Inflammatory macrophage (primary cell): ENCODE results near the gene RCAN3.
"Not testable (repeated sequence)": the region's sequence is repeated elsewhere in the genome, so short reads cannot be mapped to it uniquely, and the experiment has no call there.

Experiments used
- DNase-seq, 2 donors: peaks; one replicate each; pipeline ENCODE4 v3.0.0-alpha.2; 2020 to 2022

The RCAN3 gene

GRCh38 chr1:24514946-24515345, 12.3 kb downstream of the RCAN3 start:
- DNase-seq = no peak

GRCh38 chr1:24515671-24516209, 13.1 kb downstream of the RCAN3 start:
- DNase-seq = not testable (repeated sequence)

- no peak for DNase-seq
Observed at GRCh38 chr1:24516506-24516905, 13.9 kb downstream of the RCAN3 start.

GRCh38 chr1:24517898-24518297, 15.3 kb downstream of the RCAN3 start:
- DNase-seq = no peak

- not testable (repeated sequence) for DNase-seq
Observed at GRCh38 chr1:24520282-24520681, 17.6 kb downstream of the RCAN3 start.

GRCh38 chr1:24525606-24526005, 23.0 kb downstream of the RCAN3 start:
- DNase-seq = no peak

- DNase-seq = no peak
Observed at GRCh38 chr1:24526045-24526444, 23.4 kb downstream of the RCAN3 start.

GRCh38 chr1:24526940-24527542, 24.4 kb downstream of the RCAN3 start:
- peak; percentile 32 to 39 for DNase-seq

- no peak for DNase-seq
Observed at GRCh38 chr1:24528744-24529143, 26.1 kb downstream of the RCAN3 start.

GRCh38 chr1:24529292-24529691, 26.7 kb downstream of the RCAN3 start:
- DNase-seq = not testable (repeated sequence)

GRCh38 chr1:24535021-24535424, 32.4 kb downstream of the RCAN3 start:
- no peak for DNase-seq

- DNase-seq = no peak
Observed at GRCh38 chr1:24535778-24536177, 33.1 kb downstream of the RCAN3 start.

GRCh38 chr1:24536391-24536840, 33.8 kb downstream of the RCAN3 start:
- DNase-seq = no peak

- no peak for DNase-seq
Observed at GRCh38 chr1:24540051-24540905, 37.6 kb downstream of the RCAN3 start.

GRCh38 chr1:24540906-24541710, 38.5 kb downstream of the RCAN3 start:
- peak; percentile 64 to 68 for DNase-seq

- DNase-seq = peak; percentile 19 to 42
Observed at GRCh38 chr1:24541711-24542346, 39.2 kb downstream of the RCAN3 start.

GRCh38 chr1:24544239-24544638, 41.6 kb downstream of the RCAN3 start:
- no peak for DNase-seq

- no peak for DNase-seq
Observed at GRCh38 chr1:24545662-24546061, 43.0 kb downstream of the RCAN3 start.

- DNase-seq = peak in 1 of 2 donors; percentile 15
Observed at GRCh38 chr1:24547195-24547594, 44.6 kb downstream of the RCAN3 start.

GRCh38 chr1:24548070-24548469, 45.4 kb downstream of the RCAN3 start:
- DNase-seq = no peak

GRCh38 chr1:24549210-24549609, 46.6 kb downstream of the RCAN3 start:
- DNase-seq = not testable (repeated sequence)

GRCh38 chr1:24551290-24551959, 48.8 kb downstream of the RCAN3 start:
- DNase-seq = no peak
